NCI-H345 treated with DMSO at 0.1 percent for 48 hours (cell line): Measurements from ENCODE around the gene RAB24.
"Not testable (repeated sequence)": the region's sequence is repeated elsewhere in the genome, so short reads cannot be mapped to it uniquely, and the experiment has no call there.

ENCODE experiments used
- DNase-seq: peaks from one replicate; lab custom pipeline; 2025; ENCODE audit not compliant: unreplicated experiment; lab: John Stamatoyannopoulos, UW

The RAB24 gene

GRCh38 chr5:177296581-177296980 is 6.9 kb downstream of the RAB24 start:
- DNase-seq = no peak

GRCh38 chr5:177295924-177296323 is 7.6 kb downstream of the RAB24 start:
- DNase-seq = no peak

GRCh38 chr5:177294632-177295031 is 8.9 kb downstream of the RAB24 start:
- no peak for DNase-seq

GRCh38 chr5:177293819-177294581 is 9.5 kb downstream of the RAB24 start:
- no peak for DNase-seq

- no peak for DNase-seq
Measured at GRCh38 chr5:177291735-177292134, 11.8 kb downstream of the RAB24 start.

- no peak for DNase-seq
Measured at GRCh38 chr5:177290816-177291596, 12.5 kb downstream of the RAB24 start.

- DNase-seq = no peak
Measured at GRCh38 chr5:177288191-177288590, 15.3 kb downstream of the RAB24 start.

GRCh38 chr5:177276886-177277285 is 26.6 kb downstream of the RAB24 start:
- DNase-seq = no peak

- no peak for DNase-seq
Measured at GRCh38 chr5:177275883-177276282, 27.6 kb downstream of the RAB24 start.

- DNase-seq = no peak
Measured at GRCh38 chr5:177271113-177271512, 32.4 kb downstream of the RAB24 start.

GRCh38 chr5:177270653-177271052 is 32.9 kb downstream of the RAB24 start:
- DNase-seq = no peak

GRCh38 chr5:177269976-177270375 is 33.5 kb downstream of the RAB24 start:
- no peak for DNase-seq

- DNase-seq = no peak
Measured at GRCh38 chr5:177269232-177269895, 34.2 kb downstream of the RAB24 start.

GRCh38 chr5:177265395-177265794 is 38.1 kb downstream of the RAB24 start:
- no peak for DNase-seq

GRCh38 chr5:177264178-177264577 is 39.3 kb downstream of the RAB24 start:
- DNase-seq = no peak

GRCh38 chr5:177261510-177261909 is 42.0 kb downstream of the RAB24 start:
- no peak for DNase-seq

- no peak for DNase-seq
Measured at GRCh38 chr5:177260961-177261360, 42.6 kb downstream of the RAB24 start.

GRCh38 chr5:177258711-177259110 is 44.8 kb downstream of the RAB24 start:
- DNase-seq = not testable (repeated sequence)

GRCh38 chr5:177256296-177256695 is 47.2 kb downstream of the RAB24 start:
- no peak for DNase-seq

- DNase-seq = no peak
Measured at GRCh38 chr5:177253252-177253651, 50.3 kb downstream of the RAB24 start.
